OCI-LY7 (cell line): ENCODE data around the gene INF2. TPM values are rescaled to one million over a fixed set of nuclear protein-coding genes. Genes with fewer than 3 reads are reported as not detected.

Experiments
- BruUV-seq: library from RNA; stranded (reverse); fragments of 400-500 nt; replicated peaks from 2 replicates; lab custom pipeline; 2021; lab: Mats Ljungman, UMichigan
- CTCF ChIA-PET: fragments of 300-600 bp; sonication (Branson Sonifier 250); formaldehyde crosslinking; loops from one replicate; lab custom pipeline; 2022; ENCODE audit warnings: antibody characterized with exemption; ENCODE audit not compliant: unreplicated experiment; lab: Charles Lee
- POLR2A ChIA-PET: fragments of 300-600 bp; sonication (Branson Sonifier 250); formaldehyde crosslinking; loops from one replicate; lab custom pipeline; 2022; ENCODE audit warnings: antibody characterized with exemption; lab: Charles Lee
- DNase-seq: peaks from one replicate; pipeline ENCODE4 v3.0.0-alpha.2; 2015; ENCODE audit warnings: low spot score
- H2AFZ ChIP-seq: fragments of 200-600 bp; sonication (generic), shearing (Covaris generic); 2 replicates; pipeline ENCODE4 v1.6.1; 2014; ENCODE audit warnings: mild to moderate bottlenecking, antibody characterized with exemption, low read length, moderate library complexity
- H3K27ac ChIP-seq: fragments of 200-600 bp; sonication (generic); 2 replicates; pipeline ENCODE4 v1.5.1; 2014; ENCODE audit warnings: mixed run types, low read depth, mild to moderate bottlenecking, moderate library complexity, low read length, inconsistent platforms; ENCODE audit not compliant: poor library complexity, severe bottlenecking
- H3K36me3 ChIP-seq: fragments of 200-600 bp; sonication (generic); 2 replicates; pipeline ENCODE4 v1.6.1; 2014; ENCODE audit warnings: mild to moderate bottlenecking, antibody characterized with exemption, low read length, moderate library complexity, mixed read lengths; ENCODE audit not compliant: insufficient read depth
- H3K4me1 ChIP-seq: fragments of 200-600 bp; sonication (generic); 2 replicates; pipeline ENCODE4 v1.5.1; 2014; ENCODE audit warnings: mild to moderate bottlenecking, low read length; ENCODE audit not compliant: insufficient read depth, poor library complexity, severe bottlenecking
- H3K4me2 ChIP-seq: fragments of 200-600 bp; sonication (generic); 2 replicates; pipeline ENCODE4 v1.6.1; 2014; ENCODE audit warnings: mild to moderate bottlenecking, low read length
- H3K4me3 ChIP-seq: fragments of 200-600 bp; sonication (generic); 2 replicates; pipeline ENCODE4 v1.5.1; 2014; ENCODE audit warnings: mild to moderate bottlenecking, low read depth, low read length; ENCODE audit not compliant: poor library complexity, severe bottlenecking
- H3K79me2 ChIP-seq: fragments of 200-600 bp; sonication (generic); 2 replicates; pipeline ENCODE4 v1.6.1; 2016; ENCODE audit warnings: low read depth, mild to moderate bottlenecking, low read length, moderate library complexity, mixed read lengths; ENCODE audit not compliant: insufficient read depth
- H3K9me2 ChIP-seq: fragments of 200-600 bp; sonication (generic); 2 replicates; pipeline ENCODE4 v1.6.1; 2016; ENCODE audit warnings: mild to moderate bottlenecking, low read length, mixed read lengths; ENCODE audit not compliant: insufficient read depth
- H3K9me3 ChIP-seq: fragments of 200-600 bp; sonication (generic); 2 replicates; pipeline ENCODE4 v1.6.1; 2014; ENCODE audit warnings: mild to moderate bottlenecking, mixed run types, low read length, mixed read lengths
- H4K20me1 ChIP-seq: fragments of 200-600 bp; sonication (generic); 2 replicates; pipeline ENCODE4 v1.6.1; 2014; ENCODE audit warnings: mild to moderate bottlenecking, antibody characterized with exemption, low read length, moderate library complexity, mixed read lengths; ENCODE audit not compliant: insufficient read depth
- EZH2phosphoT487 ChIP-seq: fragments of 200-600 bp; sonication (generic); IDR thresholded peaks from 2 replicates; pipeline ENCODE4 v1.6.1; 2018; ENCODE audit warnings: low read depth, borderline replicate concordance, mild to moderate bottlenecking, mixed run types, antibody characterized with exemption, low read length, moderate library complexity, mixed read lengths
- intact Hi-C: fragments of 100-400 bp; cut with micrococcal nuclease; formaldehyde crosslinking; loops from one replicate; pipeline ENCODE4 v1.10.0; 2022; ENCODE audit not compliant: unreplicated experiment
- total RNA-seq, 2 experiments: library from RNA; depleted of rRNA in 1 of 2; stranded (reverse); fragments of >200 nt in 1 of 2; shearing (Covaris generic) in 1 of 2; gene quantifications; 2 replicates each; pipeline ENCODE4 v1.2.3, GENCODE V29; 2014 to 2022
- TF ChIP-seq, protein P1 (sequence below): fragments of 200-600 bp; sonication (generic); conservative IDR thresholded peaks from 2 replicates; pipeline ENCODE4 v1.5.1; 2014; ENCODE audit warnings: mild to moderate bottlenecking, antibody characterized with exemption, low read length, moderate library complexity, mixed read lengths

Gene INF2
- total RNA-seq, 2 experiments from 2014 or later, result 39.4 to 51.6 TPM

DNA sequence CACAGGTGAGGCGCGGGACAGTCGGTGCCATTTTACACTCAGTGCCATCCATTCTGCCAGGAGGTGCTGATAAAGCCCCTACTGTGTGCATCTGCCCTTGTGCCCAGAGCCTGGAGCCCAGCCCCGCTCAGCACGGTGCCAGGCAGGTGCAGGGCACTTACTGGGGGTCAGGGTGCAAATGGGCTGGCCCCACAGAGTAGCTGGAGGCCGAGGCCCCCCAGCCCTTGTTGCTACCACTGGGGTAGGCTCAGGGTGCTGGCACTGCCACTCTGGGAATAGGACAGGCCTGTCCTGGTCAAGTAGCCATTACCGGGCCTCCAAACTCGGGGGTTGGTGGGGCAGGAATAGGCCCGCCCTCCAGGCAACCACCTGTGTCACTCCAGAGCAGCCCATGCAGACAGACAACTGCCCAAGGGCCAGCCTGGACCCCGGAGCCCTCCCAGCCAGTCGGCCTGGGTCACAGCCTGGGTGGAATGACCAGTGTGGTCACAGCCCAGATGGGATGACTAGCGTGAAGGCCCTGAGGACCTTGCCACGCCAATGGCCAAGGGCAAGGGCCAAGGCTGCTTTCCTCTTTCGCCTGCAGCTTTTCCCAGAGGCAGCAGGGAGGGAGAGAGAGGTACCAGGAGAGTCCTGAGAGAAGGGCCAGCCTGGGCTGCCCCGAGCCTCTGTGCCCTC is 3.0 kb downstream of the INF2 start:
- DNase-seq, result no peak
- Histone ChIP-seq H3K9me3 (no peaks in the 10 kb centered on the region), H3K27ac (no peak overlapping the region), H3K9me2 (no peaks in the 10 kb centered on the region), H3K4me2 (no peak overlapping the region), H2AFZ (no peak overlapping the region), H3K4me3 (no peak overlapping the region), H4K20me1 (0 out of 2 replicates have a peak, but pooled peaks cover 5% of the 10 kb centered on the region), H3K36me3 (peaks cover 6% of the 10 kb centered on the region; the same call in 1 of the 2 replicates), H3K79me2 (peaks cover 14% of the 10 kb centered on the region; the same call in 1 of the 2 replicates), H3K4me1 (peaks cover 33% of the 10 kb centered on the region)
- TF ChIP-seq EZH2phosphoT487, result no peak
- TF ChIP-seq, protein P1, sequence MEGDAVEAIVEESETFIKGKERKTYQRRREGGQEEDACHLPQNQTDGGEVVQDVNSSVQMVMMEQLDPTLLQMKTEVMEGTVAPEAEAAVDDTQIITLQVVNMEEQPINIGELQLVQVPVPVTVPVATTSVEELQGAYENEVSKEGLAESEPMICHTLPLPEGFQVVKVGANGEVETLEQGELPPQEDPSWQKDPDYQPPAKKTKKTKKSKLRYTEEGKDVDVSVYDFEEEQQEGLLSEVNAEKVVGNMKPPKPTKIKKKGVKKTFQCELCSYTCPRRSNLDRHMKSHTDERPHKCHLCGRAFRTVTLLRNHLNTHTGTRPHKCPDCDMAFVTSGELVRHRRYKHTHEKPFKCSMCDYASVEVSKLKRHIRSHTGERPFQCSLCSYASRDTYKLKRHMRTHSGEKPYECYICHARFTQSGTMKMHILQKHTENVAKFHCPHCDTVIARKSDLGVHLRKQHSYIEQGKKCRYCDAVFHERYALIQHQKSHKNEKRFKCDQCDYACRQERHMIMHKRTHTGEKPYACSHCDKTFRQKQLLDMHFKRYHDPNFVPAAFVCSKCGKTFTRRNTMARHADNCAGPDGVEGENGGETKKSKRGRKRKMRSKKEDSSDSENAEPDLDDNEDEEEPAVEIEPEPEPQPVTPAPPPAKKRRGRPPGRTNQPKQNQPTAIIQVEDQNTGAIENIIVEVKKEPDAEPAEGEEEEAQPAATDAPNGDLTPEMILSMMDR, result no peak
- CTCF ChIA-PET, result interaction anchor here (0.6 kb wide), 1 partner anchor 12 kb away, joined by 3 read pairs; no protein-coding TSS in a partner anchor
- BruUV-seq, result no TSS peak
- intact Hi-C loops, result no loop called here
- POLR2A ChIA-PET, result no interaction called here

DNA sequence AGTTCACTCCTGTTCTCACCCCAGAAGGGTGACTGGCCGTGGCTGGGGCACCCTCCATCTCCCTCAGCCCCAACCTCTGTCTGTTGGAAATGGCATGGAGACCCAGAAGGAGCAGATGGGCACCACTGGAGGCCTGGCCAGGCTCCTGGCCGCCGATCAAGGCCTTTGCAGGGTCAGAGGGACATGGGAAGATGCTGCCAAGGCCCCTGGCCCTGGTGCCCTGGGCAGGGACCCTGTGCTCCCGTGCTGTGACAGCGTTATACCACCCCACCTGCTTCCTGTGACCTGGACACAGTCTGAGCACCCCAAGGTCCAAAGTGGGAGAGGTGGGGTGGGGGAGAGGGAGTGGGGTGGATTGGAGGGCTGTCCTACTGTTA is 3.5 kb downstream of the INF2 start:
- CTCF ChIA-PET, result no interaction called here
- Histone ChIP-seq H2AFZ (no peak overlapping the region), H3K27ac (no peak overlapping the region), H3K9me2 (no peaks in the 10 kb centered on the region), H3K36me3 (peaks cover 6% of the 10 kb centered on the region; the same call in 1 of the 2 replicates), H3K4me1 (peaks cover 28% of the 10 kb centered on the region), H3K4me2 (no peak overlapping the region), H3K79me2 (peaks cover 14% of the 10 kb centered on the region; the same call in 1 of the 2 replicates), H4K20me1 (0 out of 2 replicates have a peak, but pooled peaks cover 5% of the 10 kb centered on the region), H3K9me3 (no peaks in the 10 kb centered on the region), H3K4me3 (no peak overlapping the region)
- no TSS peak for BruUV-seq
- TF ChIP-seq, protein P1, result no peak
- no peak for TF ChIP-seq EZH2phosphoT487
- intact Hi-C loops, result no loop called here
- POLR2A ChIA-PET, result no interaction called here
- no peak for DNase-seq
